HG03469 (cell line): Measurements from ENCODE around the gene FBXO7.

Experiments
- ATAC-seq: cut with Tn5 transposase; IDR thresholded peaks from one replicate; pipeline ENCODE4 v1.9.1; 2021; ENCODE audit warnings: mild to moderate bottlenecking, moderate library complexity, moderate number of reproducible peaks; ENCODE audit not compliant: unreplicated experiment

FBXO7 gene

GRCh38 chr22:32487461-32487860 lies 12.8 kb downstream of the FBXO7 start:
- no peak for ATAC-seq

GRCh38 chr22:32489377-32489776 lies 14.8 kb downstream of the FBXO7 start:
- ATAC-seq: no peak

- ATAC-seq: no peak
These were observed 15.7 kb downstream of the FBXO7 start for GRCh38 chr22:32490279-32490678.

GRCh38 chr22:32492111-32492510 lies 17.5 kb downstream of the FBXO7 start:
- no peak for ATAC-seq

GRCh38 chr22:32493551-32493950 lies 18.9 kb downstream of the FBXO7 start:
- no peak for ATAC-seq

- no peak for ATAC-seq
These were observed 20.4 kb downstream of the FBXO7 start for GRCh38 chr22:32494971-32495370.

GRCh38 chr22:32499666-32500065 lies 25.1 kb downstream of the FBXO7 start:
- no peak for ATAC-seq

GRCh38 chr22:32501836-32502752 lies 27.5 kb downstream of the FBXO7 start:
- no peak for ATAC-seq

GRCh38 chr22:32509045-32509444 lies 34.4 kb downstream of the FBXO7 start:
- no peak for ATAC-seq

- no peak for ATAC-seq
These were observed 36.7 kb downstream of the FBXO7 start for GRCh38 chr22:32511274-32511673.

GRCh38 chr22:32511776-32512175 lies 37.2 kb downstream of the FBXO7 start:
- no peak for ATAC-seq

- ATAC-seq: no peak
These were observed 37.8 kb downstream of the FBXO7 start for GRCh38 chr22:32512267-32512982.

- no peak for ATAC-seq
These were observed 40.5 kb downstream of the FBXO7 start for GRCh38 chr22:32515084-32515483.

- no peak for ATAC-seq
These were observed 42.9 kb downstream of the FBXO7 start for GRCh38 chr22:32517488-32517887.

- no peak for ATAC-seq
These were observed 43.3 kb downstream of the FBXO7 start for GRCh38 chr22:32517921-32518320.

- no peak for ATAC-seq
These were observed 43.8 kb downstream of the FBXO7 start for GRCh38 chr22:32518381-32518780.

GRCh38 chr22:32518848-32519247 lies 44.2 kb downstream of the FBXO7 start:
- ATAC-seq: no peak

- no peak for ATAC-seq
These were observed 46.0 kb downstream of the FBXO7 start for GRCh38 chr22:32520612-32521011.

GRCh38 chr22:32522237-32522636 lies 47.6 kb downstream of the FBXO7 start:
- no peak for ATAC-seq

GRCh38 chr22:32527756-32528155 lies 53.1 kb downstream of the FBXO7 start:
- no peak for ATAC-seq

- ATAC-seq: no peak
These were observed 53.7 kb downstream of the FBXO7 start for GRCh38 chr22:32528316-32528715.
